Measurements from ENCODE around the gene RHPN2.

RHPN2 gene

GRCh38 chr19:33064792-33065550 is at the start of gene RHPN2:
TSS of gene RHPN2 (minus strand) at chr19:33064888. CDS start at chr19:33064852, 36 bp downstream.
- Histone ChIP-seq H3K27ac (peak within 1 kb of the TSS in 5 of 21 experiments; percentile 26 to 76 (median 68)), H3K4me3 (peak within 1 kb of the TSS; percentile 35 to 66 (median 45))

- Histone ChIP-seq H3K4me3 (no peak overlapping the region), H3K27ac (no peak overlapping the region)
These were observed 49.6 kb upstream of the RHPN2 start for GRCh38 chr19:33114312-33114711.

DNA sequence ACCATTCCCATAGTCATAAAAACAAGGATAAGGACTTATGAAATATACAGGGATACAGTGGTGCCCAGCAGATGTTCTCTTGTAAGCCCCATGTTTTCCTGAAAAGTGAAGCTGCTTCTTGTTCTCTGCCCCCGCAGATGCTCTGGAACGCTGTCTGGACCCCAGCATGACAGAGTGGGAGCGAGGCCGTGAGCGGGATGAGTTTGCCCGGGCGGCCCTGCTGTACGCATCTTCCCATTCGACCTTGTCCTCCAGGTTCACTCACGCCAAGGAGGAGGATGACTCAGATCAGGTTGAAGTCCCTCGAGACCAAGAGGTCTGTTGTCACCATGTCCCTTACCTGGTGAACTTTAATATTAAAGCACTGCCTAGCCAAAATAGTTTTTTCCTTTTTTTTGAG is 46.9 kb upstream of the RHPN2 start:
- Histone ChIP-seq H3K27ac (no peak overlapping the region), H3K4me3 (no peak overlapping the region)

DNA sequence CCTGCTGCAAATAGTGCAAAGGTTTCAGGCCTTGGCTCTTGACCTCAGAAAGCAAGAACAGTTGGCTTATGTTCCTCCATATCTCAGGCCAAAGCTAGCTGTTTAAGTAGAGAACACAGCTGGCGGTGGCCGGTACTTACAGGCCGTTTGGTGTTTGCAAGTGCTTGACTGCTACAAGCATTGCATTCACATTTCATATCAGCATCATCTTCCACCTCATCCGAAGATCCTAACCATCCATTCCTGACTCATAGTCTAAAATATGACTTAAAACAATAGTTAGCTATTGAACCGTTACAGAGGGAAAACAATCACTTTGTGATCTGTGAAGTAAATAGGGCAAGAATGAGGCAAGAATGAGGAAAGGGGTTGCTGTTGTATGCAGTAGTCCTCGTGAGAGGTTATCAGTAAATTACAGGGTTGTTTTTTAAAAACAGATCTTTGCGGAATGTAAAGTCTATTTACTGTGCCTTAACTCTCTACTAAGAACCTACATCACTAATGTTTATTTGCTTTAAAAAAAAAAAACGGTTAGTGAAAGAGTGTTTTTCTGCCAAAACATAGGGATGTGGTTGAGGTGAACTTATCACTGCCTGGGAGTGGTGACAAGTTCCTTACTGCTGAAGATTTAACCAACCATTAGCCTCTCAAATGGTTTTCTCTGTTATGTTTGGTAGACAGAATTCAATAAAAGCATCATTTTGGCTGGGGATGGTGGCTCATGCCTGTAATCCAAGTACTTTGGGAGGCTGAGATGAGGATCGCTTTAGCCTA is 45.6 kb upstream of the RHPN2 start:
- no peak overlapping the region for H3K4me3 ChIP-seq
- no peak overlapping the region for H3K27ac ChIP-seq

DNA sequence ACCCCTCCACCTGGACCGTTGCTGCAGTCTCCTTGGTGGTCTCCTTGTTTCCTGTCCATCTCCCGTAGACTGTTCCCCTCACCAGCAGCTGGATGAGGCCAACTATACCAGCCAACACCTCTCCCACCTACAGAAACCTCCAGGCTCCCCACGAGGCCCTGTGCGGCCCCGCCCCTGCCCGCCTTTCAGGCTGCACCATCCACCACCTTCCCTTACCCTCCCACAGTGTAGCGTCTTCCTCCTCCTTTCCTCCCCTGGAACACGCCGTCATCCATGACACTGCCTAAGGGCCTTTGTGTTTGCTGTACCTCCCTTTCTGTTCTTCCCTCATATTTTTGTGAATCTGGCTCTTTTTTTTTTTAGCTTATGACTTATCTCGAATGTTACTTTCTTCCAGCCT is 43.5 kb upstream of the RHPN2 start:
- no peak overlapping the region for H3K4me3 ChIP-seq
- H3K27ac ChIP-seq: no peak overlapping the region

DNA sequence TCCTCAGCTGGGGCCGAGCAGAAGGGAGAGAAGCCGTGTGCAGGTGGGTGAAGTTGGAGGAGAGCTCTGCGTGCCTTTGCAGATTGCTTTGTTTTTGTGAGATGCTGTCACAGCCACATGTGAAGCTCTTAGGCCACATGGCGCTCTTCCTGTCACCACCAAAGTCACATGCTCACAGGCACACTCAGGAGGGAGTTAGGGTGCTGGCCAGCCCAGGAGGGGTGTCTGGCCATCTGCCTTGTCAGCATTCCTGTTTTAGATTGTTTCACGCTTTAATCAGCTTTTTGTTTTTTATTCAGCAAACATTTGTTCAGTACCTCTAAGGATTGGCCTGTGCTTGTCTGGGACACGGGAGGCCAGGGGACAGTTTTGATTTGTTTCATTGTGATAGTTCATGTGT is 38.2 kb upstream of the RHPN2 start:
- Histone ChIP-seq H3K27ac (no peak overlapping the region), H3K4me3 (no peak overlapping the region)

- Histone ChIP-seq H3K27ac (no peak overlapping the region), H3K4me3 (no peak overlapping the region)
These were observed 36.4 kb upstream of the RHPN2 start for GRCh38 chr19:33100894-33101644.

GRCh38 chr19:33098055-33098534 is 33.4 kb upstream of the RHPN2 start:
- Histone ChIP-seq H3K27ac (no peak overlapping the region), H3K4me3 (no peak overlapping the region)

- H3K4me3 ChIP-seq: no peak overlapping the region
- no peak overlapping the region for H3K27ac ChIP-seq
These were observed 31.3 kb upstream of the RHPN2 start for GRCh38 chr19:33096005-33096404.

DNA sequence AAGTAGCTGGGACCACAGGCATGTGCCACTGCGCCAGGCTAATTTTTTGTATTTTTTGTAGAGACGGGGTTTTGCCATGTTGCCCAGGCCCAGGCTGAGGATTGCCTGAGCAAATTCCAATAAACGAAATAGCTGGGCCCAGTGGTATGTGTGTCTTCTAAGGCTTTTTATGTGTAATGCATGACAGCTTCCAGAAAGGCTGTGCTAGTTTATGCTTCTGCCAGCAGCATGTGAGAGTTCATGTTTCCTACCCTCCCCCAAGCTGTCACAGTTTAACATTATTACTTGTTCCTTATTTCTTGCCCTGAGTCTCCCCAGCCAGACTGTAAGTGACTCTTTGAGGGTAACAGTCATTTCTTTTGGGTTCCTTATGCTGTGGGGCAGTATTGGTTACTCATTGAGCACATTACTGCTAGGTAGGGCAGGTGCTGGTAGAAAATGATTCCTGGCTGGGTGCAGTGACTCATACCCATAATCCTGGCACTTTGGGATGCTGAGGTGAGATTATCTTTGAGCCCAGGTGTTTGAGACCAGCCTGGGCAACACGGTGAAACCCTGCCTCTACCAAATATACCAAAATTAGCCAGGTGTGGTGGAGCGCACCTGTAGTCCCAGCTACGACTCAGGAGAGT is 29.9 kb upstream of the RHPN2 start:
- no peak overlapping the region for H3K27ac ChIP-seq
- no peak overlapping the region for H3K4me3 ChIP-seq

- no peak overlapping the region for H3K4me3 ChIP-seq
- no peak overlapping the region for H3K27ac ChIP-seq
These were observed 28.9 kb upstream of the RHPN2 start for GRCh38 chr19:33093420-33094210.

DNA sequence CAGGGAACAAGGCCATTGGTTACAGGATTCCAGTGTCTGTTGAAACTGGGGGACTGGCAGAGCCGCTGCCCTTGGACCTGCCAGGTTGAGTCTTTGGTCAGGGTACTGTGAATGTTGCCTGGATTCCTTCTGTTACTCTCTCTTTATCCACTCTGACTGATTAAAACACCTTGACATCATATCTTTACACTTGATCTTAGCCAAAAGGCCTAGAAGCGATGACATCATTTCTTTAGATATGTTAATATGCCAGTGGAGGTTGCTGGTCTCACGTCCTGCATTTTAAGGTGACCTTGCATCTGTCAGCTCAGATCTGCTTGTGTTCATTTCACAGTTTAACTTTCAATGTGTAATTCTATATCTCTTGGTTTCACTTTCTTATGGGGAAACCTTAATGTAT is 25.5 kb upstream of the RHPN2 start:
- Histone ChIP-seq H3K4me3 (no peak overlapping the region), H3K27ac (no peak overlapping the region)

DNA sequence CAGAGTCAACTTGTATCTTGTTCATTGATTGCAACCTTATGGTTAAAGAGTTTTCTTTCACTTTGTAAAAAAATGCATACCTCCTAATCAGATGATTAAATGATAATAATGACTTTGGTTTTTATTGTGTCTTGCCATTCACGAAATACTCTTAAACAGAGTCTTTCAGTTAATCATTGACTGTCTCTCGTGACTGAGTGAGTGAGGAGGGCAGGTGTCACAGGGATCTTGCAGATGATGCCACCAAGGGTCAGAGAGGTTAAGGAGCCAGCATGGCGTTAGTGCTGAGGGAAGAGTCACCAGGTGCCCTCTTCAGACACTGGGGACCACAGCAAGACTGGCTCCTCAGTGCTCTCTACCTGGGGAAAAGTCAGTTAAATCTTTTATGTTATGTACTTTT is 24.3 kb upstream of the RHPN2 start:
- no peak overlapping the region for H3K27ac ChIP-seq
- H3K4me3 ChIP-seq: no peak overlapping the region

DNA sequence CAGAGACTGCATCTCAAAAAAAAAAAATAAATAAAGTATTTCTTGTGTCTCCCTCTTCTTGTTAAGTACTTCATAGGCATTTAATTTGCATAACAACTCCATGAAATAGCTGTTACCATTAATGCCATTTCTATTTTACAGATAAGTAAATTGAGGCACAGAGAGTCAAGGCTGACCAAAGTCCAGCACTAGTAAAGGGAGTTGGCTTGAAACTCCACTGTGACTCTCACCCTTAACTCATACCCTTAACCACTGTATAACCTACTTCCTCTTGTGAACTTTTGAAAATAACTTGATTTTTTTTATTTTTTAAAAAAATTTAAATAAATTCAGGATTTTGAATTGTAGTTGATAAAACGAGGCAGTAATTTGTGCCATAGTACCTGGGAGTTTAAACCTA is 22.3 kb upstream of the RHPN2 start:
- Histone ChIP-seq H3K27ac (no peak overlapping the region), H3K4me3 (no peak overlapping the region)

- H3K27ac ChIP-seq: no peak overlapping the region
- no peak overlapping the region for H3K4me3 ChIP-seq
These were observed 21.0 kb upstream of the RHPN2 start for GRCh38 chr19:33085570-33086128.

- H3K4me3 ChIP-seq: peak within 1 kb of the TSS; percentile 70 to 98 (median 80)
- H3K27ac ChIP-seq: peak within 1 kb of the TSS; percentile 58 to 94 (median 86)
These were observed 16.3 kb upstream of the RHPN2 start, which contains the start of gene GPATCH1 for GRCh38 chr19:33080761-33081681. TSS of gene GPATCH1 (plus strand) at chr19:33081181. CDS start at chr19:33081194, 13 bp downstream.

- Histone ChIP-seq H3K4me3 (no peak overlapping the region), H3K27ac (no peak overlapping the region)
These were observed 10.8 kb upstream of the RHPN2 start for GRCh38 chr19:33075519-33075918.

DNA sequence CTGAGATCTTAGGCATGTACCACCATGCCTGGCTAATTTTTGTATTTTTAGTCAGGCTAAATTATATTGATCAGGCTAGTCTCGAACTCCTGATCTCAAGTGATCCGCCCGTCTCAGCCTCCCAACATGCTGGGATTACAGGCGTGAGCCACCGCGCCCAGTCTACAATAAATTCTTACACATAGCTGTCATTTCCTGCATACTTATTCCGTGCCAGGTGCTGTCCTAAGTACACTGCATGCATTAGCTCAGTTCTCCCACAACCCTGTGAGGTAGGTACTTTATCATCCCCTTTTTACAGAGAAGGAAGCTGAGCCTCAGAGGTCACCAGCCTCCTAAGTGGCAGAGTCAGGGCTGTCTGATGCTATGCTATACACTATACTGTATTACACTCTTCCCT is 7.2 kb upstream of the RHPN2 start:
- Histone ChIP-seq H3K4me3 (no peak overlapping the region), H3K27ac (no peak overlapping the region)

Measured in skin epidermis (tissue), 12 donors.